MCF 10A (cell line): ENCODE results near the gene MYO10. TPM values are rescaled to one million over a fixed set of nuclear protein-coding genes. Genes with fewer than 3 reads are reported as not detected.

Experiments used
- BruUV-seq: library from RNA; stranded (reverse); fragments of 400-500 nt; replicated peaks from 2 replicates; lab custom pipeline; 2021; lab: Mats Ljungman, UMichigan
- CTCF ChIA-PET: fragments of 300-600 bp; sonication (Branson Sonifier 250); formaldehyde crosslinking; extraction: SDS; loops from one replicate; lab custom pipeline; 2021; ENCODE audit warnings: antibody characterized with exemption, inconsistent platforms; lab: Yijun Ruan, JAX
- POLR2A ChIA-PET: fragments of 300-600, 350-650 bp; sonication (Branson Sonifier 250); formaldehyde crosslinking; extraction: SDS; loops from one replicate; lab custom pipeline; 2020; ENCODE audit warnings: antibody characterized with exemption, inconsistent platforms; lab: Yijun Ruan, JAX
- DNase-seq: peaks from one replicate; pipeline ENCODE4 v3.0.0-alpha.2; 2018; ENCODE audit not compliant: unreplicated experiment
- H3K27ac Mint-ChIP-seq: one replicate; pipeline ENCODE4 v1.8.0; 2022; ENCODE audit warnings: mild to moderate bottlenecking, low read depth, mixed read lengths; ENCODE audit not compliant: unreplicated experiment
- H3K27me3 Mint-ChIP-seq: one replicate; pipeline ENCODE4 v1.8.0; 2022; ENCODE audit warnings: mixed read lengths; ENCODE audit not compliant: insufficient read depth, unreplicated experiment
- H3K36me3 Mint-ChIP-seq: one replicate; pipeline ENCODE4 v1.8.0; 2022; ENCODE audit warnings: mild to moderate bottlenecking, moderate library complexity, mixed read lengths; ENCODE audit not compliant: insufficient read depth, unreplicated experiment
- H3K4me1 Mint-ChIP-seq: one replicate; pipeline ENCODE4 v1.8.0; 2022; ENCODE audit warnings: mixed read lengths; ENCODE audit not compliant: insufficient read depth, unreplicated experiment
- H3K4me3 Mint-ChIP-seq: one replicate; pipeline ENCODE4 v1.8.0; 2022; ENCODE audit warnings: mild to moderate bottlenecking, moderate library complexity, mixed read lengths; ENCODE audit not compliant: unreplicated experiment
- H3K9me3 Mint-ChIP-seq: one replicate; pipeline ENCODE4 v1.8.0; 2022; ENCODE audit warnings: mixed read lengths; ENCODE audit not compliant: unreplicated experiment
- CTCF ChIP-seq: fragments of 200-600 bp; IDR thresholded peaks from one replicate; pipeline ENCODE4 v1.8.0; 2022; ENCODE audit warnings: antibody characterized with exemption, mild to moderate bottlenecking; ENCODE audit not compliant: unreplicated experiment
- intact Hi-C: fragments of 100-400 bp; cut with micrococcal nuclease; formaldehyde crosslinking; loops from 2 replicates; pipeline ENCODE4 v1.14.1; 2022
- total RNA-seq: library from RNA; stranded (reverse); gene quantifications from 2 replicates; pipeline ENCODE4 v1.2.3, GENCODE V29; 2022

Gene MYO10
- total RNA-seq, 1 experiment from 2014 or later = 35.7 TPM

- H3K36me3 Mint-ChIP-seq = no peaks in the 10 kb centered on the region
- no peak overlapping the region for H3K27ac Mint-ChIP-seq
- no peak overlapping the region for H3K4me3 Mint-ChIP-seq
- POLR2A ChIA-PET = interaction anchor here (1.0 kb wide), 1 partner anchor 8 kb away, joined by 3 read pairs; the partner anchor contains the start of gene RETREG1
- BruUV-seq = no TSS peak
- intact Hi-C loops = no loop called here
- H3K4me1 Mint-ChIP-seq = no peaks in the 10 kb centered on the region
- no peaks in the 10 kb centered on the region for H3K9me3 Mint-ChIP-seq
- CTCF ChIA-PET = interaction anchor here (1.2 kb wide), 1 partner anchor 134 kb away, joined by 3 read pairs; no protein-coding TSS in a partner anchor
- H3K27me3 Mint-ChIP-seq = peaks cover 23% of the 10 kb centered on the region
- no peak for DNase-seq
- TF ChIP-seq CTCF = no peak
These were observed 311.0 kb downstream of the MYO10 start for GRCh38 chr5:16625096-16625495.

GRCh38 chr5:16619136-16619535, 317.0 kb downstream of the MYO10 start:
- no peak for DNase-seq
- intact Hi-C loops = no loop called here
- H3K27ac Mint-ChIP-seq = no peak overlapping the region
- no peak for TF ChIP-seq CTCF
- H3K27me3 Mint-ChIP-seq = no peaks in the 10 kb centered on the region
- no peak overlapping the region for H3K4me3 Mint-ChIP-seq
- H3K9me3 Mint-ChIP-seq = no peaks in the 10 kb centered on the region
- ChIA-PET POLR2A (interaction anchor here (1.0 kb wide), 1 partner anchor 74 kb away, joined by 3 read pairs; no protein-coding TSS in a partner anchor), CTCF (interaction anchor here (1.1 to 1.2 kb wide), 2 partner anchors 37 to 48 kb away, joined by 3 read pairs; no protein-coding TSS in a partner anchor)
- no peaks in the 10 kb centered on the region for H3K36me3 Mint-ChIP-seq
- H3K4me1 Mint-ChIP-seq = peaks cover 8% of the 10 kb centered on the region
- BruUV-seq = no TSS peak

GRCh38 chr5:16618138-16618897, 317.8 kb downstream of the MYO10 start:
- no peak for TF ChIP-seq CTCF
- Mint-ChIP-seq H3K4me1 (peaks cover 8% of the 10 kb centered on the region), H3K4me3 (no peak overlapping the region), H3K9me3 (no peaks in the 10 kb centered on the region), H3K27ac (no peak overlapping the region), H3K36me3 (no peaks in the 10 kb centered on the region), H3K27me3 (no peaks in the 10 kb centered on the region)
- ChIA-PET CTCF (interaction anchor here (1.1 kb wide), 1 partner anchor 48 kb away, joined by 3 read pairs; no protein-coding TSS in a partner anchor), POLR2A (interaction anchor here (1.0 to 1.9 kb wide), 2 partner anchors 128 to 135 kb away, joined by 3 to 9 read pairs; no protein-coding TSS in a partner anchor)
- BruUV-seq = no TSS peak
- intact Hi-C loops = no loop called here
- DNase-seq = no peak

- Mint-ChIP-seq H3K36me3 (no peaks in the 10 kb centered on the region), H3K4me3 (no peak overlapping the region), H3K27ac (no peak overlapping the region), H3K27me3 (no peaks in the 10 kb centered on the region), H3K4me1 (peaks cover 8% of the 10 kb centered on the region), H3K9me3 (no peaks in the 10 kb centered on the region)
- no peak for TF ChIP-seq CTCF
- POLR2A ChIA-PET = interaction anchor here (0.7 to 1.9 kb wide), 6 partner anchors 8 to 134 kb away, joined by 3 to 9 read pairs (median 4); no protein-coding TSS in a partner anchor
- CTCF ChIA-PET = interaction anchor here (1.2 kb wide), 1 partner anchor 14 kb away, joined by 4 read pairs; no protein-coding TSS in a partner anchor
- no peak for DNase-seq
- intact Hi-C loops = loop anchor here (2.0 kb wide), 2 partner anchors 65 to 573 kb away; no protein-coding TSS in a partner anchor
- BruUV-seq = no TSS peak
These were observed 318.7 kb downstream of the MYO10 start for GRCh38 chr5:16617274-16617968.
